Transverse colon (tissue), 4 donors: ENCODE data around the gene ST3GAL2. TPM values are rescaled to one million over a fixed set of nuclear protein-coding genes. Genes with fewer than 3 reads are reported as not detected.

ENCODE experiments used
- DNase-seq: peaks from one replicate; pipeline ENCODE4 v3.0.0-alpha.2; 2019
- H3K27ac ChIP-seq, 4 donors: fragments of 200-600 bp; sonication (generic); 2 replicates each; pipeline ENCODE4 v1.5.1; 2016 to 2018; ENCODE audit warnings: inconsistent platforms in 4 of 4
- H3K27me3 ChIP-seq: fragments of 200-600 bp; sonication (generic); 2 replicates; pipeline ENCODE4 v1.5.1; 2017; ENCODE audit warnings: inconsistent platforms
- H3K36me3 ChIP-seq, 4 donors: fragments of 200-600 bp; sonication (generic); 2 replicates each; pipeline ENCODE4 v1.5.1; 2017 to 2019; ENCODE audit warnings: inconsistent platforms in 4 of 4
- H3K4me1 ChIP-seq, 4 donors: fragments of 200-600 bp; sonication (generic); 2 replicates each; pipeline ENCODE4 v1.5.1; 2017 to 2020; ENCODE audit warnings: inconsistent platforms in 4 of 4
- H3K4me3 ChIP-seq, 4 donors: fragments of 200-600 bp; sonication (generic); 1 replicate in 1 of 4; 2 replicates in 3 of 4; pipeline versions ENCODE4 v1.5.1 to v1.6.1; 2017 to 2019; ENCODE audit warnings: inconsistent platforms in 4 of 4
- H3K9me3 ChIP-seq, 2 donors: fragments of 200-600 bp; sonication (generic); 2 replicates each; pipeline ENCODE4 v1.5.1; 2017 to 2019; ENCODE audit warnings: inconsistent platforms in 2 of 2
- EP300 ChIP-seq: sonication (generic); formaldehyde crosslinking; IDR thresholded peaks from one replicate; pipeline ENCODE4 v1.6.1; 2017; ENCODE audit warnings: antibody characterized with exemption, low read depth
- POLR2A ChIP-seq: fragments of 450-650 bp; IDR thresholded peaks from one replicate; pipeline ENCODE4 v1.6.1; 2016; ENCODE audit warnings: antibody characterized with exemption, mild to moderate bottlenecking, moderate library complexity
- POLR2AphosphoS5 ChIP-seq, 3 donors: sonication (generic); formaldehyde crosslinking; IDR thresholded peaks; one replicate each; pipeline ENCODE4 v1.6.1; 2016; ENCODE audit warnings: antibody characterized with exemption in 3 of 3
- WGBS, 2 donors: methylation state at CpG; one replicate each; pipeline ENCODE4 v1.1.5; 2018; ENCODE audit warnings: low coverage in 1 of 2; 5-methylcytosine and 5-hydroxymethylcytosine counted together
- in situ Hi-C, 4 donors: fragments of 200-750 bp; cut with MboI; loops; one replicate each; pipeline versions ENCODE4 v1.15.0 to v1.15.1; 2017; ENCODE audit warnings: low sequenced_read_pairs in 3 of 4, low pct_ligation_motif_present in 1 of 4, low pct_unique_long_range_greater_than_20kb in 1 of 4
- intact Hi-C: fragments of 100-400 bp; cut with DNase I; formaldehyde crosslinking; loops from one replicate; pipeline ENCODE4 v1.15.1; 2023; ENCODE audit warnings: low total_unique reads
- total RNA-seq, 4 donors: library from RNA; depleted of rRNA; stranded (reverse); fragments of >200 nt; gene quantifications; one replicate each; pipeline ENCODE4 v1.1.0, GENCODE V29; 2016
- TF ChIP-seq, protein P1 (sequence below), 5 experiments: fragments of 200-600 bp in 3 of 5; fragments of 450-650 bp in 2 of 5; sonication (generic) in 3 of 5; IDR thresholded peaks; 1 replicate in 2 of 5; 2 replicates in 3 of 5; pipeline ENCODE4 v1.5.1; 2016 to 2017; ENCODE audit warnings: antibody characterized with exemption in 5 of 5, inconsistent platforms in 3 of 5, mild to moderate bottlenecking in 2 of 5, moderate library complexity in 1 of 5

The ST3GAL2 gene
- total RNA-seq, 4 donors from 2014 or later, result 2.6 to 16.5 (median 8.5) TPM

DNA sequence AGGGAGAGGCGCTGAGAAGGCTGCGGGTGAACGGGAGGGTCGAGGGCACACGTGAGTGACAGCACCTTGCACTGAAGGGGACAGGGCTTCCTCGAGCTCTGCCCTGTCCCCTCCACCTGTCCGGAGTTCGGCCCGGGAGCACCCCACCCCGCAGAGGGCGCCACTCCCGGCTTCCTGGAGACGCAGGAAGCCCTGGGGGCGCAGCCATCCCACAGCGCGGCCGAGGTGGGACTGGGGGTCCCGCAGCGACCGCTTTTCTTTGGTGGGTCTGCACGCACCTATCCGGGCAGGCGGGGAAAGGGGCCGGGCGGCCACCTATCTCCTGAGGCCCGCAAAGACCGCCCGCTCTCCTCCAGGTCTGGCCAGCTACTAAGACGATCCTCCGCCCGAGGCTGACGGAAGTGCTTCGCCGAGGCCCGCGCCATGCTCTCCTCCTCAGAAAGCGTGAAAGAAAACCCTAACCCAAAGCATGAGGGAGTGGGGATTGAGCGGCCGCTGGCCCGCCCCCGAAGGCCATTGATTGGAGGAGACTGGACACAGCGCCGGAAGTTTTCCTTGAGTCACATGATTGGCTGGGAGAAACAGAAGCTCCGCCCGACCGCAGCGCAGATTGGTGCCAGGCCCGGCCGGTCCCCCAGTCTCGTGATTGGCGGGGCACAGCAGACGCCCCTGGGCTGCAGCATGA, 57.8 kb downstream of the ST3GAL2 start:
- DNase-seq, result peak; percentile 98
- H3K36me3 ChIP-seq, result peaks cover 0 to 5% (median 0%) of the 10 kb centered on the region in 4 donors
- peak; percentile 87 for TF ChIP-seq POLR2A
- TF ChIP-seq, protein P1, sequence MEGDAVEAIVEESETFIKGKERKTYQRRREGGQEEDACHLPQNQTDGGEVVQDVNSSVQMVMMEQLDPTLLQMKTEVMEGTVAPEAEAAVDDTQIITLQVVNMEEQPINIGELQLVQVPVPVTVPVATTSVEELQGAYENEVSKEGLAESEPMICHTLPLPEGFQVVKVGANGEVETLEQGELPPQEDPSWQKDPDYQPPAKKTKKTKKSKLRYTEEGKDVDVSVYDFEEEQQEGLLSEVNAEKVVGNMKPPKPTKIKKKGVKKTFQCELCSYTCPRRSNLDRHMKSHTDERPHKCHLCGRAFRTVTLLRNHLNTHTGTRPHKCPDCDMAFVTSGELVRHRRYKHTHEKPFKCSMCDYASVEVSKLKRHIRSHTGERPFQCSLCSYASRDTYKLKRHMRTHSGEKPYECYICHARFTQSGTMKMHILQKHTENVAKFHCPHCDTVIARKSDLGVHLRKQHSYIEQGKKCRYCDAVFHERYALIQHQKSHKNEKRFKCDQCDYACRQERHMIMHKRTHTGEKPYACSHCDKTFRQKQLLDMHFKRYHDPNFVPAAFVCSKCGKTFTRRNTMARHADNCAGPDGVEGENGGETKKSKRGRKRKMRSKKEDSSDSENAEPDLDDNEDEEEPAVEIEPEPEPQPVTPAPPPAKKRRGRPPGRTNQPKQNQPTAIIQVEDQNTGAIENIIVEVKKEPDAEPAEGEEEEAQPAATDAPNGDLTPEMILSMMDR (IDR thresholded peaks at IDR 0.05), result peak in 4 of 5 experiments; percentile 17 to 48 (median 26)
- peak; percentile 87 to 93 (median 92) for TF ChIP-seq POLR2AphosphoS5 (IDR thresholded peaks at IDR 0.05)
- TF ChIP-seq EP300, result no peak
- no peaks in the 10 kb centered on the region for H3K9me3 ChIP-seq
- no peaks in the 10 kb centered on the region for H3K27me3 ChIP-seq
- H3K4me1 ChIP-seq, result peaks cover 7 to 18% (median 16%) of the 10 kb centered on the region in 4 donors
- intact Hi-C loops (loop anchor here (5.0 kb wide), 1 partner anchor 71 kb away; the partner anchor contains the start of gene FCSK), in situ Hi-C loops (no loop called here)
- H3K4me3 ChIP-seq, result peak overlapping the region; percentile 55 to 74 (median 67)
- WGBS, 2 donors, result 0% methylated on average over 41 of the region's 52 CpGs; no CpG with 5 or more reads in 1 of the 2 donors
- peak overlapping the region; percentile 88 to 96 (median 90) for H3K27ac ChIP-seq

DNA sequence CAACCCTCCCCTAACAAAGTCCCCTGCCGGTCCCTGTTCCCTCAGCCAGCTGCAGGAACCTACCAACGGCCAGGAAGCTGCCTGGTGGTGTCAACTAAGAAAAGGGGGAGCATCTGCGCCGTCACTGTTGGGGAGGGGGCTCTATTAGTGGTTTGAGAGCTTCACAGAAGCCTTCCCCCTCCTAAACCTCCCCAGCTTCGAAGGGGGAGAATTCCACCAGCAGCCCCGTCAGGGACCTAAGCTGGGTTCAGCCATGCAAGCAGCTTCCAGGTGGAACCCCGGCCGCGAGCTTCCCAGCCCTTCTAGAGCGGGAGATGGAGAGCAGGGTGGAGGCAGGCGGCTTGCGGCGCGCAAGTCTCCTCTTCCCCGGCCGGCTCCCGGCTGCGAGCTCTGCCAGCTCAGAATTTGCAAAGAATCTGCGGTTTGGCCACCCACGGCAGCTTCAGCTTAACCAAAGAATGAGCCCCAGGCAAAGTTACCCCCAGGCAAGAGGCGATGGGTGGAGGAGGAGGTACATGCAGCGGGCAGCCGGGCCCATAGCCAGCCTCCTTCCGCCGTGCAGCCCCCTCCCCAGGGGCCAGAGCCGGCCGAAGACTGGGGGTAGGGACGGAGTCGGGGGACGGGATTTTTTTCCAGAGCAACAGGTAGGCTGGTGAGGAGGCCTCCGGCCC, 58.5 kb downstream of the ST3GAL2 start:
- intact Hi-C loops (loop anchor here (5.0 kb wide), 1 partner anchor 72 kb away; the partner anchor contains the start of gene FCSK), in situ Hi-C loops (no loop called here)
- peak; percentile 59 for DNase-seq
- Histone ChIP-seq H3K9me3 (no peaks in the 10 kb centered on the region), H3K27me3 (no peaks in the 10 kb centered on the region), H3K27ac (peak overlapping the region; percentile 88 to 96 (median 90)), H3K4me3 (peak overlapping the region; percentile 43 to 74 (median 58)), H3K36me3 (peaks cover 0 to 12% (median 0%) of the 10 kb centered on the region in 4 donors), H3K4me1 (peaks cover 7 to 18% (median 16%) of the 10 kb centered on the region in 4 donors)
- TF ChIP-seq EP300 (no peak), POLR2A (no peak), POLR2AphosphoS5 (IDR thresholded peaks at IDR 0.05) (peak in 1 of 3 donors; percentile 5)
- TF ChIP-seq, protein P1 (IDR thresholded peaks at IDR 0.05), result no peak
- WGBS, 2 donors, result 0 to 4% methylated on average over 2 to 30 of the region's 31 CpGs

DNA sequence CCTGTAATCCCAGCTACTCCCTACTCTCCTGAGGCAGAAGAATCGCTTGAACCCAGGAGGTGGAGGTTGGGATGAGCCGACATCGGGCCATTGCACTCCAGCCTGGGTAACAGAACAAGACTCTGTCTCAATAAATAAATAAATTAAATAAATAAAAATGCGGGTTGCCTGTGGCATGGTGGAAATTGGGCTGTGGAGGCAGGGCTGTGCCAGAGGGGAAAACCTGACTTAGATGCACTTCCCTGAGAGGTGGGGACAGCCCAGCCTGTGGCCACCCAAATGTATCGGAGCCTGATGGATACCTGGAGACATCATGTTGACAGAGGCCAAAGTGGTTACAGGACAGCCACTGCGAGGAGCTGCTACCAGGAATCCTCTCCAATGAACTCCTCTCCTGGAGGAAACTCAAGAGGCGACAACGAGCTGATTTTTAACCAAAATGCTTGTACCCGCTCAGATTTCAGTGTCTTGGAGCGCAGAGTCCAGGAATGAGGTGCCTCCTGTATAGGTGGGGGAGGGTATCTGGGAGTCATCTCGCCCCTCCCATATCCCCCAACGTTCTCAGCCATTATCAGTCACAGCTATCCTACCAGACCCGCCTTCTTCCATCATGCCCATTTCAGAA, 59.9 kb downstream of the ST3GAL2 start:
- WGBS, 2 donors, result 77 to 89% methylated on average over 8 to 13 of the region's 13 CpGs
- H3K36me3 ChIP-seq, result peaks cover 0 to 17% (median 0%) of the 10 kb centered on the region in 4 donors
- no peak overlapping the region for H3K27ac ChIP-seq
- no peak for TF ChIP-seq POLR2A
- no peak for TF ChIP-seq POLR2AphosphoS5 (IDR thresholded peaks at IDR 0.05)
- TF ChIP-seq, protein P1 (IDR thresholded peaks at IDR 0.05), result no peak
- no peak for TF ChIP-seq EP300
- in situ Hi-C loops (no loop called here), intact Hi-C loops (no loop called here)
- no peak for DNase-seq
- H3K4me1 ChIP-seq, result peaks cover 7 to 18% (median 16%) of the 10 kb centered on the region in 4 donors
- H3K9me3 ChIP-seq, result no peaks in the 10 kb centered on the region
- no peak overlapping the region for H3K4me3 ChIP-seq
- no peaks in the 10 kb centered on the region for H3K27me3 ChIP-seq

DNA sequence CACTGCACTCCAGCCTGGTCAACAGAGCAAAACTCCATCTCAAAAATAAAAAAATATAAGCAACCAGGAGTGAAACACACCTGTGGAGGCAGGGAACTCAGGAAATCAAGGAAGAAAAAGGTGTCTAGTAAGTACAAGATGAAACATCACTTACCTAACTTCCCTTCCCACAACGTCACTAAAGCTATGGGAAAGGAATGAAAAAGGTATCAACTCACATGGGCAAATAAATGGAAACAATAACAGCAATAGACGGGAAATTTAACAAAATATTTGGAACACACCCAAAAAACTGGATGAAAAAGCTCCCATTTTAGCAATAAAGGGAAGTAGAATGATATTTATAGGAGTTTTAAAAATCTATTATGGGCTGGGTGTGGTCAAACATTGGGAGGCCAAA, 61.1 kb downstream of the ST3GAL2 start:
- Histone ChIP-seq H3K4me3 (no peak overlapping the region), H3K27me3 (no peaks in the 10 kb centered on the region), H3K36me3 (peaks cover 0 to 25% (median 2%) of the 10 kb centered on the region in 4 donors), H3K9me3 (no peaks in the 10 kb centered on the region), H3K27ac (no peak overlapping the region), H3K4me1 (peaks cover 7 to 18% (median 16%) of the 10 kb centered on the region in 4 donors)
- TF ChIP-seq EP300, result no peak
- TF ChIP-seq POLR2A, result no peak
- TF ChIP-seq, protein P1 (IDR thresholded peaks at IDR 0.05), result no peak
- TF ChIP-seq POLR2AphosphoS5 (IDR thresholded peaks at IDR 0.05), result no peak
- intact Hi-C loops, result no loop called here
- WGBS, 2 donors, result 34 to 92% methylated on average over 2 of the region's 2 CpGs
- no peak for DNase-seq
- in situ Hi-C loops, result no loop called here
